NCI-H1436 (cell line): ENCODE data around the gene CHMP3.
"Not testable (repeated sequence)": the region's sequence is repeated elsewhere in the genome, so short reads cannot be mapped to it uniquely, and the experiment has no call there.

ENCODE experiments used
- DNase-seq: peaks from one replicate; lab custom pipeline; 2025; lab: John Stamatoyannopoulos, UW

Gene CHMP3

GRCh38 chr2:86507600-86507999 lies 55.6 kb downstream of the CHMP3 start:
- DNase-seq = no peak

DNA sequence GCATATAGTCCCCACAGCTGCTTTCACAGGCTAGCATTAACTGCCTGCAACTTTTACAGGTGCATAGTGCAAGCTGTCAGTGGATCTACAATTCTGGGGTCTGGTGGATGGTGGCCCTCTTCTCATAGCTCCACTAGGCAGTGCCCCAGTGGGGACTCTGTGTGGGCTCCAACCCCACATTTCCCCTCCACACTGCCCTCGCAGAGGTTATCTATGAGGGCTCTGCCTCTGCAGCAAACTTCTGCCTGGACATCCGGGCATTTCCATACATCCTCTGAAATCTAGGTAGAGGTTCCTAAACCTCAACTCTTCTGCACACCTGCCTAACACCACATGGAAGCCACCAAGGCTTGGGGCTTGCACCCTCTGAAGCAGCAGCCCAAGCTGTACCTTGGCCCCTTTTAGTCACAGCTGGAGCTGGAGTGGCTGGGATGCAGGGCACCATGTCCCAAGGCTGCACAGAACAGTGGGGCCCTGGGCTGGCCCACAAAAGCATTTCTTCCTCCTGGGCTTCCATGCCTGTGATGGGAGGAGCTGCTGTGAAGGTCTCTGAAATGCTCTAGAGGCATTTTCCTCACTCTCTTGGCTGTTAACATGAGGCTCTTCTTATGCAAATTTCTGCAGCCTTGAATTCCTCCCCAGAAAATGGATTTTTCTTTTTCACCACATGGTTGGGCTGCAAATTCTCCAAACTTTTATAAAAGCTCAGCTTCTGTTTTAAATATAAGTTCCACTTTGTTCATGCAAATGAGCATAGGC lies 62.7 kb downstream of the CHMP3 start:
- no peak for DNase-seq

GRCh38 chr2:86499326-86499725 lies 63.9 kb downstream of the CHMP3 start:
- no peak for DNase-seq

- DNase-seq = no peak
These were observed 64.6 kb downstream of the CHMP3 start for GRCh38 chr2:86498468-86499260.

DNA sequence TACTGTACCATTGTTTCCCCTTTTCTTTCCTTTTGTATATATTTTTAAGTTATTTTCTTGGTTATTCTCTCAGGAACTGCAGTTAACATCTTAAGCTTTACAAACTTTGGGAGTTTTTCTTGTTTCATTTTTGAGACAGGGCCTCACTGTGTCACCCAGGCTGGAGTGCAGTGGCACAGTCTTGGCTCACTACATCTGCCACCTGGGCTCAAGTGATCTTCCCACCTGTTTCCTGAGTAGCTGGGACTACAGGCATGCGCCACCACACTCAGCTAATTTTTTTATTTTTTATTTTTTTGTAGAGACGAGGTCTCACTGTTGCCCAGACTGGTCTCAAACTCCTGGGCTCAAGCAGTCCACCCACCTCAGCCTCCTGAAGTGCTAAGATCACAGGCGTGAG lies 66.9 kb downstream of the CHMP3 start:
- DNase-seq = not testable (repeated sequence)

GRCh38 chr2:86492048-86492453 lies 71.2 kb downstream of the CHMP3 start:
- DNase-seq = no peak

- DNase-seq = no peak
These were observed 72.2 kb downstream of the CHMP3 start for GRCh38 chr2:86491088-86491487.

GRCh38 chr2:86490245-86490644 lies 73.0 kb downstream of the CHMP3 start:
- DNase-seq = no peak

DNA sequence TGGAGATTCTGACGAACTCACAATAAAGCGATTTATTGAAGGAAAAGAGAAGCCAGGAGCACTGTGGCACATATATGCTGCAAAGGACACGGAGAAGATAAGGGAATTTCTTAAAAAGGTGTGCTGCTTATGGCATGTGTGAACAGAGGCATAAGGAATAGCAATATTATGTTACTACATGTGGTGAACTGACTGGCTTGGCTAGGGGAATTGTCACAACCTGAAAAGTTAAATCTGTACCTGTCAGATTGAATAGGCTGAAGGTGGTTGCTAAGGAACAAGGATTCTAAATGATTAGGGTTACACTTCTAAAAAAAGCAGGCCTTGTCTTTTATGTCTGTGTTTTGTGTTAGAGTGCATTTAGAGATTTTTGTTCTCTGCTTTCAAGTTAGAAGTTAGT lies 73.7 kb downstream of the CHMP3 start:
- DNase-seq = no peak

DNA sequence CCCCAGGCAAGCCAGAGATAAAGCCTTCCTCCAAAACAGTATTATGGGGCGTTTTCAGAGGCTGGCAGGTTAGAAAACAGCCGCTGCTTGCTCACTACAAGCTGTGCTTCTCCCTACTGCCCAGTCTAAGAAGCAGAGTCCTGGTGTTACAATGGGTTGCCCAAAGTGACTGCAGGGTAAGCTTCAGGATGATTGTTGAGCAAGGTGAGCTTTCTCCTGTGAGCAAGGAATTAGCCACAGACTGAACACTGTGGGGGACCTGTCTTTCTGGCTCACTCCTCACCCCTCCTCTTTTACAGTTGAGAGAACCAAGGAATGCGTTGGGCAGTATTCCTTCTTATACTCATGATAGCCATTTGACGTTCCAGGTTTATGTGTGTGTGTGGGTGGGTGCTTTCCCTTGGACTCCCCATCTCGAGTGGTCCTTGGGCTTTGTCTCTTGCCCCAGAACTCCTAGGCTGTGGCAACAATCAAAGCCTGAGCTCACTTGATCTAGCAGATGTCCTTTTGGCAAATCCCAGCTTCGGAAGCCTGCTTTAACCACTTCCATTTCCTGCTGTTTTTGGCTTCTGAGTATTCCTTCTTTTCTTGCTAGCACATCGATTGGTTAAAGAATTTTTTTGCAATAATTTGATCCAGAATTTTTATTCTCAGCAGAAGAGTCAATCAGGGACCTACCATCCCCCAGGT lies 74.5 kb downstream of the CHMP3 start:
- no peak for DNase-seq

- no peak for DNase-seq
These were observed 76.2 kb downstream of the CHMP3 start for GRCh38 chr2:86487062-86487461.

DNA sequence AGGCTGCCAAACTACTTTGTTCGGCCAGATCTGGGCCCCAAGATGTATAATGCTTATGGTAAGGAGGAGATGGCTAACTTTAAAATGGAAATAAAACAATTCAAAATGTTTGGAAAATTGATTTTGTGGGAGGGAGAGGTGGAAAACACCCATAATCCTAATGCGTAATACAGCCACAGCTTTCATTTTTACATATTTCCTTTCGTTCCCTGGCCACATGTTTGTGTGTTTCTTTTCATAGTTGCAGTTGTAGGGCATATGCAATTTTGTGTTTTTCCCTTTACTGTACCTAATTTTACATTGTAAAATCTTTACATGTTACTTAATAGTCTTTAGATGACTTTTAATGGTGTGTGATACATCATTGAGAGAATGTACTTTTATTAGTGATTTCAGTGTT lies 77.4 kb downstream of the CHMP3 start:
- DNase-seq = no peak

- no peak for DNase-seq
These were observed 78.1 kb downstream of the CHMP3 start for GRCh38 chr2:86485103-86485502.

GRCh38 chr2:86484385-86484784 lies 78.9 kb downstream of the CHMP3 start:
- no peak for DNase-seq

- DNase-seq = no peak
These were observed 81.2 kb downstream of the CHMP3 start for GRCh38 chr2:86482034-86482433.

- no peak for DNase-seq
These were observed 83.1 kb downstream of the CHMP3 start for GRCh38 chr2:86480105-86480504.

- DNase-seq = no peak
These were observed 85.9 kb downstream of the CHMP3 start for GRCh38 chr2:86477349-86477748.

- DNase-seq = no peak
These were observed 86.3 kb downstream of the CHMP3 start for GRCh38 chr2:86476918-86477317.

DNA sequence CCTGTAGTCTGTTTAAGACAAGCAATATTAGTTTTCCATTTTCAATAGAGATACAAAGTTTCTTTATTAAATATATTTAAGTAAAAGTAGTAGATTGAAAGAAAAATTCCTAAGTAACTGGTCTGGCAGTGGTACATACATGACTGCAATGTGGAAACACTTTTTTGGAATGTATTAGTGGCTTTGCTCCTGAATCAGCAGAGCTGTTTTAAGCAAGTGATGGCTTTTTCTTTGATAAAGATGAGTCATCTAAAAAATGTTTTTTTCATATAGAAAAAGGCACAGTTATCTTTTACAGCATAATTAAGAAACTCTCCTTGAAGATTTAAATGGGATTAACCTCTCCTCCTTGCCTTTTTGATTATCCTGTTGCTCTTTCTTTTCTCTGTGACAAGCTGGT lies 87.2 kb downstream of the CHMP3 start:
- DNase-seq = no peak

DNA sequence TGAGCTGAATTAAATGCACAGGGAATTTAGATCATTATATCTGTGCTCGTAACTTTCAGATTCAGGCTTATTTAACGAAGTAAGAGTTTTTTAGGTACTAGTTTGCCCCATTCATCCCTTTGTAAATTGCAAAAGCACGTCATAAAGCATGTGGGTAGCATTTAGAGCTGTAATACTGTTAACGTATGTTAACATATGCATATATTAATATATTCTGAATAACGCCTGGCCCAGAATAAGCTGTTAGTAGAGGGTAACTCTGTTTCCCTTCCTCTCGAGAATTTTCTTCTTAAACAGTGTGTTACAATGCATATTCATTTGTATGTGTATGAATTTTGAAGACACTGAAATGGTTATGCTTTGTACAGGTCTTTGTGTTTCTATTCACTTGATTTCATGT lies 91.6 kb downstream of the CHMP3 start:
- DNase-seq = no peak

GRCh38 chr2:86470890-86471289 lies 92.4 kb downstream of the CHMP3 start:
- DNase-seq = no peak

- no peak for DNase-seq
These were observed 94.8 kb downstream of the CHMP3 start for GRCh38 chr2:86468162-86469033.
